Progenitor cell of endocrine pancreas (in vitro differentiated cells): ENCODE data around the gene PDE9A. TPM values are rescaled to one million over a fixed set of nuclear protein-coding genes. Genes with fewer than 3 reads are reported as not detected.

Experiments
- DNase-seq: peaks from one replicate; pipeline ENCODE4 v3.0.0; 2021; ENCODE audit warnings: low spot score; ENCODE audit not compliant: unreplicated experiment
- H3K27ac Mint-ChIP-seq: 2 replicates; pipeline ENCODE4 v1.8.0; 2021; ENCODE audit warnings: mild to moderate bottlenecking, moderate library complexity, mixed read lengths
- H3K27me3 Mint-ChIP-seq: 2 replicates; pipeline ENCODE4 v1.8.0; 2021; ENCODE audit warnings: mixed read lengths
- H3K36me3 Mint-ChIP-seq: 2 replicates; pipeline ENCODE4 v1.8.0; 2022; ENCODE audit warnings: mixed read lengths; ENCODE audit not compliant: insufficient read depth
- H3K4me1 Mint-ChIP-seq: 2 replicates; pipeline ENCODE4 v1.8.0; 2021; ENCODE audit warnings: low read depth, mixed read lengths
- H3K4me3 Mint-ChIP-seq: 2 replicates; pipeline ENCODE4 v1.8.0; 2021; ENCODE audit warnings: low read depth, mild to moderate bottlenecking, moderate library complexity, mixed read lengths
- H3K9me3 Mint-ChIP-seq: 2 replicates; pipeline ENCODE4 v1.8.0; 2021; ENCODE audit warnings: low read depth, mixed read lengths
- total RNA-seq: library from RNA; stranded (reverse); gene quantifications from 2 replicates; pipeline ENCODE4 v1.2.1, GENCODE V29; 2021
- TF ChIP-seq, protein P1 (sequence below): fragments of 200-600 bp; sonication (generic); IDR thresholded peaks from one replicate; pipeline ENCODE4 v1.5.0; 2021; ENCODE audit warnings: antibody characterized with exemption, mild to moderate bottlenecking; ENCODE audit not compliant: unreplicated experiment

The PDE9A gene
- total RNA-seq, 1 donor from 2014 or later: 57.0 TPM

DNA sequence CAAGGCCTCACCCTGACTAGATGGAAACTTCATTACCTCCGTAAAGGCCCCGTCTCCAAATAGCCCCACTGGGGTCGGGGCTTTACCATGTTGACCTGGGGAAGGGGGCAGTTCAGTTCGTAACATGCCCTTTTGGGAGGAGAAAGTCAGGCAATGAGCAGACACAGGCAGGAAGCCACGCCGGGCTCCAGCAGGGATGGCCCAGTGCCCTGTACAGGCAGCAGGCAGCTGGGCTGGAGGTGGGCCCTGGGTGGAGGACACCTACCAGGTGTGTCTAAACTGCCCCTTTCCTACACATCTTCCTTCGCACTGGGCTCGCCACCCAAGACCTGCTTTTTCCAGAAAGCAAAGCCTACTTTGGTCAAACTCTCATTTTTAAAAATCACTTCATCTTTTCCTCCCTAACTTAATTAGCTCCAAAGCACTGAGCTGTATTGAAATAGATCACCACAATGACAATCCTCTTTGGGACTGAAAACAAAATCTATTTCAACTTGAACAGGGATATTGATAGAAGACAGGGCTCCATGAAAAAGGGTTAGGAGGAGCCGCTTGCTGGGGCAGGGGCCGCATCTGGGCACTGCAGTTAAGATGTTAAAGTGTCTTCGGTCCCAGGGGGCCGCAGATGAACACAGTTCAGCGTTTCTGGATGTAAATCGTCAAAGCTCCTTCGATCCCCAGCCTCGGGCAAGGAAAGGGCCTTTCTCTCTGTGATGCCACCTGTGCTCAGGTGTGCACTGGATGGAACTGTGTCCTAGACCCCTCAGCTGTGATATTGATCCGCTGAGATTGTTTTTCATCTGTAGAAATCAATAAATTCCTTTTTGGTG lies 104.6 kb downstream of the PDE9A start:
- H3K27ac Mint-ChIP-seq: peak overlapping the region; percentile 91
- H3K27me3 Mint-ChIP-seq: no peaks in the 10 kb centered on the region
- H3K4me1 Mint-ChIP-seq: peaks cover 32% of the 10 kb centered on the region
- no peak for DNase-seq
- TF ChIP-seq, protein P1, sequence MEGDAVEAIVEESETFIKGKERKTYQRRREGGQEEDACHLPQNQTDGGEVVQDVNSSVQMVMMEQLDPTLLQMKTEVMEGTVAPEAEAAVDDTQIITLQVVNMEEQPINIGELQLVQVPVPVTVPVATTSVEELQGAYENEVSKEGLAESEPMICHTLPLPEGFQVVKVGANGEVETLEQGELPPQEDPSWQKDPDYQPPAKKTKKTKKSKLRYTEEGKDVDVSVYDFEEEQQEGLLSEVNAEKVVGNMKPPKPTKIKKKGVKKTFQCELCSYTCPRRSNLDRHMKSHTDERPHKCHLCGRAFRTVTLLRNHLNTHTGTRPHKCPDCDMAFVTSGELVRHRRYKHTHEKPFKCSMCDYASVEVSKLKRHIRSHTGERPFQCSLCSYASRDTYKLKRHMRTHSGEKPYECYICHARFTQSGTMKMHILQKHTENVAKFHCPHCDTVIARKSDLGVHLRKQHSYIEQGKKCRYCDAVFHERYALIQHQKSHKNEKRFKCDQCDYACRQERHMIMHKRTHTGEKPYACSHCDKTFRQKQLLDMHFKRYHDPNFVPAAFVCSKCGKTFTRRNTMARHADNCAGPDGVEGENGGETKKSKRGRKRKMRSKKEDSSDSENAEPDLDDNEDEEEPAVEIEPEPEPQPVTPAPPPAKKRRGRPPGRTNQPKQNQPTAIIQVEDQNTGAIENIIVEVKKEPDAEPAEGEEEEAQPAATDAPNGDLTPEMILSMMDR: no peak
- no peaks in the 10 kb centered on the region for H3K9me3 Mint-ChIP-seq
- no peak overlapping the region for H3K4me3 Mint-ChIP-seq
- peaks cover 12% of the 10 kb centered on the region for H3K36me3 Mint-ChIP-seq

DNA sequence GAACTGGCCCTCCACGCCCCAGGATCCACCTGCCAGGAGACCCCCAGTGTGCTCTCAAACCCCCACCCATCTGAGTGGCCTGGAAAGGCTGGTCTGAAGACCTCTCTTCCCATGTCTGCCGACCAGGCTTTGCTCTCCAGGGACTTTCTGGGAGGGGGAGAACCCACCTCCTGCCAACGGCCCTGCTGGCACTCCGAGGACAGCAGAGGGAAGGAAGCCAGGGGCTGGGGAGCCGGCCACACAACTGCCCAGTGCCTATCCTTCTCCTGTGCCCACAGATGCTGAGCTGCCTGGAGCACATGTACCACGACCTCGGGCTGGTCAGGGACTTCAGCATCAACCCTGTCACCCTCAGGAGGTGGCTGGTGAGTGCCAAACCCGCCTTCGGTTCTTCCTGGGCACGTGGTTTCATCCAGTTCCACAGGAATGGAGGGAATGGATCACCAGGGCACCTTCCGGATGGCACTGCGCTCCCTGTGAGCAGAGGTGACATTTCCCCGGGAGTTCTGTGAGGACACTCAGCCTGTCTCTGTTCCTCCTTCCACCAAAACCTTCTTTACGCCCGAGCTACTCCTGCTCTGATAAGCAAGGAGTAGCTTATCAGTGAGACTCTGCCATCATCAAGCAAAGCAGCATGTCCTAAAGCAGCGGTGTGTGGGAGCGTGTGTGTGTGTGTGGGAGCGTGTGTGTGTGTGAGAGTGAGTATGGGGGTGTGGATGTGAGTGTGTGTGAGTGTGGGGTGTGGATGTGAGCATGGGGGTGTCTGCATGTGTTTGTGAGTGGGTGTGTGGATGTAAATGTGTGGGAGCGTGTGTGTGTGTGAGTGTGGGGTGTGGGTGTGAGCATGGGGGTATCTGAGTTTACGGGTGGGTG lies 105.5 kb downstream of the PDE9A start:
- DNase-seq: no peak
- Mint-ChIP-seq H3K36me3 (peaks cover 16% of the 10 kb centered on the region), H3K27me3 (no peaks in the 10 kb centered on the region), H3K4me1 (peaks cover 32% of the 10 kb centered on the region), H3K27ac (peak overlapping the region; percentile 91), H3K9me3 (no peaks in the 10 kb centered on the region), H3K4me3 (no peak overlapping the region)
- TF ChIP-seq, protein P1: no peak

DNA sequence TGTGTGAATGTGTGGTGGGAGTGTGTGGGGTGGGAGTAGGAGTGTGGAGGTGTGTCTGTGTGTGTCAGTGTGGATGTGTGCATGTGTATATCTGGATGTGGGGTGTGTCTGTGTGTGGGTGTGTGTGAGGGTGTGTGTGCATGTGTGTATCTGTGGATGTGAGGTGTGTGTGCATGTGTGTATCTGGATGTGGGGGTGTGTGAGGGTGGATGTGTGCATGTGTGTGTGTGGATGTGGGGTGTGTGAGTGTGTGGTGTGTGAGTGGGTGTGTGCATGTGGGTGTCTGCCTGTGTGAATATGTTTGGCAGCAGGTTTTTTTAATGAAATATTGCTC lies 106.1 kb downstream of the PDE9A start:
- Mint-ChIP-seq H3K27ac (peak overlapping the region; percentile 82), H3K4me1 (peaks cover 32% of the 10 kb centered on the region), H3K9me3 (no peaks in the 10 kb centered on the region), H3K4me3 (no peak overlapping the region), H3K36me3 (peaks cover 18% of the 10 kb centered on the region), H3K27me3 (no peaks in the 10 kb centered on the region)
- no peak for DNase-seq
- TF ChIP-seq, protein P1: no peak

DNA sequence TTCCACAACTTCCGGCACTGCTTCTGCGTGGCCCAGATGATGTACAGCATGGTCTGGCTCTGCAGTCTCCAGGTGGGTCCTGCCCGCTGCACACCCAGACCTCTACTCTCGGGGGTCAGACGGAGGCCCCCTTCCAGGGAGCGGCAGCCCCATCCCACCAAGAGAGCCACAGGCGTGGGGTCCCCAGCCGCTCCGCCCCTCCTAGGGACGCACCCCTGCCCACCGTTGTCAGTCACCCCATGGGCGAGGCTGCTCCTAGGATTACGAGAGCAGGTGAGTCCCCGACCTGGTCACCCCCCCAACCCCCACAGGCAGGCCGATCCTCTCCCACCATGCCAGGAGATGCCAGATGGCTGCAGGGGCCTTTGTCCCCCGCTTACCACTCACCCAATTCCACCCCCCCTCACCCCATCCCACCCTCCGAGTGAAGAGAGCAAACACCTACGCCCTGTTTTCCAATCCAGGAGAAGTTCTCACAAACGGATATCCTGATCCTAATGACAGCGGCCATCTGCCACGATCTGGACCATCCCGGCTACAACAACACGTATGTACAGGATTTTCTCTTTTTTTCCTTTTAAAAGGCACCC lies 107.0 kb downstream of the PDE9A start:
- Mint-ChIP-seq H3K9me3 (no peaks in the 10 kb centered on the region), H3K27ac (peak overlapping the region; percentile 78), H3K36me3 (peaks cover 22% of the 10 kb centered on the region), H3K4me3 (no peak overlapping the region), H3K4me1 (peaks cover 32% of the 10 kb centered on the region), H3K27me3 (no peaks in the 10 kb centered on the region)
- no peak for DNase-seq
- TF ChIP-seq, protein P1: no peak
